Parathyroid adenoma (tissue), 2 donors: ENCODE results near the gene PCNX2.

ENCODE experiments used
- H2AFZ ChIP-seq: fragments of 300-600 bp; sonication (generic); one replicate; pipeline ENCODE4 v1.7.0; 2017; ENCODE audit warnings: antibody characterized with exemption, mild to moderate bottlenecking
- H3K27ac ChIP-seq: fragments of 300-600 bp; sonication (generic); one replicate; pipeline ENCODE4 v1.7.0; 2017
- H3K27me3 ChIP-seq: fragments of 300-600 bp; sonication (generic); one replicate; pipeline ENCODE4 v1.7.0; 2017; ENCODE audit warnings: low read length; ENCODE audit not compliant: control insufficient read depth, insufficient read depth
- H3K36me3 ChIP-seq: fragments of 300-600 bp; sonication (generic); one replicate; pipeline ENCODE4 v1.7.0; 2017; ENCODE audit warnings: low read length; ENCODE audit not compliant: control insufficient read depth, insufficient read depth
- H3K4me1 ChIP-seq: fragments of 300-600 bp; sonication (generic); one replicate; pipeline ENCODE4 v1.7.0; 2017; ENCODE audit warnings: control low read depth
- H3K4me2 ChIP-seq: fragments of 300-600 bp; sonication (generic); one replicate; pipeline ENCODE4 v1.7.0; 2017; ENCODE audit warnings: low read length
- H3K4me3 ChIP-seq: fragments of 300-600 bp; sonication (generic); one replicate; pipeline ENCODE4 v1.7.0; 2017; ENCODE audit warnings: low read depth, low read length
- H3K79me2 ChIP-seq: fragments of 300-600 bp; sonication (generic); one replicate; pipeline ENCODE4 v1.7.0; 2017; ENCODE audit warnings: control low read depth
- H3K9ac ChIP-seq: fragments of 300-600 bp; sonication (generic); one replicate; pipeline ENCODE4 v1.7.0; 2017; ENCODE audit warnings: mild to moderate bottlenecking
- H3K9me3 ChIP-seq: fragments of 300-600 bp; sonication (generic); one replicate; pipeline ENCODE4 v1.7.0; 2017; ENCODE audit warnings: low read length; ENCODE audit not compliant: control insufficient read depth
- CTCF ChIP-seq: fragments of 300-600 bp; sonication (generic); IDR thresholded peaks from one replicate; pipeline ENCODE4 v1.7.0; 2017; ENCODE audit warnings: antibody characterized with exemption, mild to moderate bottlenecking
- donor health status: primary hyperparathyroidism.

Gene PCNX2

GRCh38 chr1:233094691-233095090 is 200.8 kb downstream of the PCNX2 start:
- H2AFZ ChIP-seq, result no peak overlapping the region
- H3K79me2 ChIP-seq, result no peaks in the 10 kb centered on the region
- H3K27ac ChIP-seq, result no peak overlapping the region
- H3K4me3 ChIP-seq, result no peak overlapping the region
- H3K4me2 ChIP-seq, result no peak overlapping the region
- no peaks in the 10 kb centered on the region for H3K36me3 ChIP-seq
- no peak overlapping the region for H3K9ac ChIP-seq
- H3K4me1 ChIP-seq, result no peaks in the 10 kb centered on the region
- H3K27me3 ChIP-seq, result no peaks in the 10 kb centered on the region
- H3K9me3 ChIP-seq, result no peaks in the 10 kb centered on the region
- no peak for TF ChIP-seq CTCF

- Histone ChIP-seq H3K27ac (no peak overlapping the region), H3K79me2 (no peaks in the 10 kb centered on the region), H3K36me3 (no peaks in the 10 kb centered on the region), H2AFZ (no peak overlapping the region), H3K4me1 (no peaks in the 10 kb centered on the region), H3K4me2 (no peak overlapping the region), H3K27me3 (no peaks in the 10 kb centered on the region), H3K9ac (no peak overlapping the region), H3K4me3 (no peak overlapping the region), H3K9me3 (no peaks in the 10 kb centered on the region)
- TF ChIP-seq CTCF, result no peak
These were observed 201.3 kb downstream of the PCNX2 start for GRCh38 chr1:233094269-233094668.

GRCh38 chr1:233090746-233091494 is 204.6 kb downstream of the PCNX2 start:
- no peak overlapping the region for H3K4me2 ChIP-seq
- TF ChIP-seq CTCF, result no peak
- no peaks in the 10 kb centered on the region for H3K36me3 ChIP-seq
- H3K9me3 ChIP-seq, result no peaks in the 10 kb centered on the region
- no peaks in the 10 kb centered on the region for H3K79me2 ChIP-seq
- H3K27me3 ChIP-seq, result no peaks in the 10 kb centered on the region
- no peak overlapping the region for H3K27ac ChIP-seq
- no peaks in the 10 kb centered on the region for H3K4me1 ChIP-seq
- no peak overlapping the region for H2AFZ ChIP-seq
- no peak overlapping the region for H3K9ac ChIP-seq
- H3K4me3 ChIP-seq, result no peak overlapping the region

GRCh38 chr1:233089251-233089650 is 206.3 kb downstream of the PCNX2 start:
- Histone ChIP-seq H3K36me3 (no peaks in the 10 kb centered on the region), H2AFZ (no peak overlapping the region), H3K4me3 (no peak overlapping the region), H3K79me2 (no peaks in the 10 kb centered on the region), H3K27ac (no peak overlapping the region), H3K9ac (no peak overlapping the region), H3K9me3 (no peaks in the 10 kb centered on the region), H3K4me2 (no peak overlapping the region), H3K27me3 (no peaks in the 10 kb centered on the region), H3K4me1 (no peaks in the 10 kb centered on the region)
- no peak for TF ChIP-seq CTCF

GRCh38 chr1:233088613-233089012 is 206.9 kb downstream of the PCNX2 start:
- Histone ChIP-seq H3K4me2 (no peak overlapping the region), H2AFZ (no peak overlapping the region), H3K4me1 (no peaks in the 10 kb centered on the region), H3K9ac (no peak overlapping the region), H3K9me3 (no peaks in the 10 kb centered on the region), H3K27me3 (no peaks in the 10 kb centered on the region), H3K36me3 (no peaks in the 10 kb centered on the region), H3K27ac (no peak overlapping the region), H3K4me3 (no peak overlapping the region), H3K79me2 (no peaks in the 10 kb centered on the region)
- no peak for TF ChIP-seq CTCF
